ENCODE data around the gene TNNI2. TPM values are rescaled to one million over a fixed set of nuclear protein-coding genes. Genes with fewer than 3 reads are reported as not detected.
A peak's percentile ranks its signal among the peaks of the same experiment; 100 is the strongest.
"Not testable (repeated sequence)": the region's sequence is repeated elsewhere in the genome, so short reads cannot be mapped to it uniquely, and the experiment has no call there.

The TNNI2 gene
- total and polyA plus RNA-seq, 11 donors, result 0.22 to 3.3 (median 0.72) TPM; not detected in 8

GRCh38 chr11:1884303-1884700 is 45.5 kb downstream of the TNNI2 start:
- H3K36me3 ChIP-seq, result peaks cover 0 to 63% (median 38%) of the 10 kb centered on the region in 9 donors
- TF ChIP-seq POLR2A (IDR thresholded peaks at IDR 0.05) (no peak), CTCF (IDR thresholded peaks at IDR 0.05) (no peak)
- no peaks in the 10 kb centered on the region for H3K27me3 ChIP-seq
- ATAC-seq, result no peak
- 91 to 96% (median 92%) methylated on average over 5 of the region's 5 CpGs for WGBS, 4 donors
- peak in 1 of 5 donors; percentile 23 for DNase-seq
- no peak overlapping the region for H3K27ac ChIP-seq
- no peak overlapping the region for H3K4me3 ChIP-seq
- no peaks in the 10 kb centered on the region for H3K9me3 ChIP-seq
- peaks cover 17 to 53% (median 36%) of the 10 kb centered on the region in 12 donors for H3K4me1 ChIP-seq
- intact Hi-C loops (cut with DNase I), result loop anchor here (5.0 to 10.0 kb wide), 6 partner anchors 33 to 268 kb away; partner anchors contain the start of genes TNNT3 (in 6 of the 10) and TNNI2 (in 1 of the 10)

GRCh38 chr11:1886551-1886950 is 47.8 kb downstream of the TNNI2 start:
- H3K36me3 ChIP-seq, result peaks cover 0 to 66% (median 38%) of the 10 kb centered on the region in 9 donors
- 86 to 91% (median 89%) methylated on average over 9 to 13 of the region's 13 CpGs for WGBS, 4 donors
- intact Hi-C loops (cut with DNase I), result loop anchor here in 2 of 10 donors (10.0 kb wide), 1 partner anchor 258 kb away; no protein-coding TSS in a partner anchor
- peaks cover 8 to 48% (median 16%) of the 10 kb centered on the region in 12 donors for H3K4me1 ChIP-seq
- ATAC-seq, H3K4me3 ChIP-seq, H3K27me3 ChIP-seq, H3K27ac ChIP-seq, H3K9me3 ChIP-seq: not testable (repeated sequence)
- peak in 1 of 5 donors; percentile 38 for DNase-seq

- no peaks in the 10 kb centered on the region for H3K9me3 ChIP-seq
- peaks cover 0 to 66% (median 38%) of the 10 kb centered on the region in 9 donors for H3K36me3 ChIP-seq
- no peaks in the 10 kb centered on the region for H3K27me3 ChIP-seq
- ATAC-seq, result no peak
- H3K4me1 ChIP-seq, result peaks cover 0 to 38% (median 5%) of the 10 kb centered on the region in 12 donors
- WGBS, 4 donors, result 85 to 94% (median 88%) methylated on average over 10 to 11 of the region's 11 CpGs
- intact Hi-C loops (cut with DNase I), result loop anchor here in 2 of 10 donors (10.0 kb wide), 1 partner anchor 257 kb away; no protein-coding TSS in a partner anchor
- TF ChIP-seq POLR2A (IDR thresholded peaks at IDR 0.05) (no peak), CTCF (IDR thresholded peaks at IDR 0.05) (no peak)
- H3K4me3 ChIP-seq, result no peak overlapping the region
- peak in 2 of 5 donors; percentile 21 to 33 for DNase-seq
- H3K27ac ChIP-seq, result peak overlapping the region in 2 of 12 donors; percentile 30 to 71
Measured at GRCh38 chr11:1887451-1888346, 48.9 kb downstream of the TNNI2 start.

- 67 to 86% (median 77%) methylated on average over 6 to 9 of the region's 9 CpGs for WGBS, 4 donors
- Histone ChIP-seq H3K4me1 (peaks cover 0 to 32% (median 0%) of the 10 kb centered on the region in 12 donors), H3K9me3 (no peaks in the 10 kb centered on the region), H3K27ac (peak overlapping the region in 2 of 12 donors; percentile 30 to 71), H3K27me3 (no peaks in the 10 kb centered on the region), H3K4me3 (no peak overlapping the region), H3K36me3 (peaks cover 0 to 63% (median 38%) of the 10 kb centered on the region in 9 donors)
- TF ChIP-seq POLR2A (IDR thresholded peaks at IDR 0.05) (no peak), CTCF (IDR thresholded peaks at IDR 0.05) (no peak)
- DNase-seq, result peak in 2 of 5 donors; percentile 24 to 58
- intact Hi-C loops (cut with DNase I), result loop anchor here in 2 of 10 donors (10.0 kb wide), 1 partner anchor 256 kb away; no protein-coding TSS in a partner anchor
- ATAC-seq, result no peak
Measured at GRCh38 chr11:1888347-1888753, 49.6 kb downstream of the TNNI2 start.

Measured in heart left ventricle (tissue), 16 donors.